Stimulated activated CD8-positive, alpha-beta memory T cell treated with anti-CD3 and anti-CD28 coated beads, Interleukin-7, amount 100 ng/mL, for 1 hour (primary cell): ENCODE data around the gene ZNF615.
"Not testable (repeated sequence)": the region's sequence is repeated elsewhere in the genome, so short reads cannot be mapped to it uniquely, and the experiment has no call there.

ENCODE experiments used
- DNase-seq, 2 donors: peaks; one replicate each; pipeline ENCODE4 v3.0.0-alpha.2; 2020; ENCODE audit warnings: low read depth in 2 of 2

The ZNF615 gene

DNA sequence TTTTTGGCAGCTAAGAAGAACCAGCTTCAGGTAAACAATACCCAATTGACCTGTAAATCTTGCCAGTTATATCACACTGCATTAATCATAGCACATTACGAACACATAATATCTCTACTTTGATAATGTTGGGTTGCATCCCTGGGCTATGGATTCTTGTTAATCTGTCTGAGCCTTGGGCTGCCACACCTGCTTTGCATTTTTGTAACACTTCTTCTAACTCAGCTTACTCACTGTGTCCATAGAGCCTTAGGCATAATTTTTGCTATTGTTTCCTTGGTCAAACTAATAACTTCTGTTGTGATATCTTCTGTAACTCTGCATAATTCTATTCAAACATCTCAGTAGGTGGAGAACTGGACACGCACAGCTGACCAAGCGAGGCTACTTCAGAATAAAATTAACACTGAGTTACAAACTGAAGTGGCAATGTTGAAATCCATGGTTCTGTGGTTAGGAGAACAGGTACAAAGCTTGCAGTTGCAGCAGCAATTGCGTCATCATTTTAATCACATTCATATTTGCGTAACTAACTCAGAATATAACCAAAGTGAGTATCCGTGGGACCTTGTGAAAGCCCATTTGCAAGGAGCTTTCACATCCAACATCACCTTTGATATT, 27.8 kb downstream of the ZNF615 start:
- DNase-seq = no peak

DNA sequence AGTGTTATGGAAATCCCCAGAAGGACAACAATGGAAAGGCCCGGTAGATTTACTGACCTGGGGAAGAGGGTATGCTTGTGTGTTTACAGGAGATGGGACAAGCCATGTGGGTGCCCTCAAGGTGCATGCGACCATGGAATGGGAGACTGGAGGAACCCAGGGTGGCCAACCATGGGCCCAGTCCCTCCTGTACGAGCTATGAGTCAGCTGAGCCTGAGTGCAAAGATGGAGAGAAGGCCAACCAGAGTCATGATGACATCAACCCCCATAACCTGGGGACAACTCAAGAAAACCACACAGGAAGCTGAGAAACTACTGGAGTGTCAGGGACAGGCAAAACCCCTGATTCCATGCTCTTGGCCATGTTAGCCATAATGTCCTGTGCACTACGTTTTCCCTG, 29.1 kb downstream of the ZNF615 start:
- DNase-seq = no peak

DNA sequence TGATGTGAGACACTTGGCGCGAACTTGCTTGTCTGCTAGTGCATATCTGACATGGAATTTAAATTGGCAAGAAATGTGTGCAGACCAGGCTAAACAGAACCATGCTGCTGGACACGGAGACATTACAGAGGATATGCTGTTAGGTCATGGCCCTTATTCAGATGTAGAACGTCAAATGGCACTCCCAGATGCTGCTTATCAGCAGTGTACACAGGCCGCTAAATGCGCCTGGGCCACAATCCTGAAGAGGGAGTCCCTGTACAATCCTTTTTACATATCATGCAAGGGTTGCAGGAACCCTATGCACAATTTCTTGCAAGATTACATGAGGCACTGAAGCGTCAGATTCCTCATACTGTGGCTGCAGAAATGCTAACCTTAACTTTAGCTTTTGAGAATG, 30.7 kb downstream of the ZNF615 start:
- DNase-seq = no peak

DNA sequence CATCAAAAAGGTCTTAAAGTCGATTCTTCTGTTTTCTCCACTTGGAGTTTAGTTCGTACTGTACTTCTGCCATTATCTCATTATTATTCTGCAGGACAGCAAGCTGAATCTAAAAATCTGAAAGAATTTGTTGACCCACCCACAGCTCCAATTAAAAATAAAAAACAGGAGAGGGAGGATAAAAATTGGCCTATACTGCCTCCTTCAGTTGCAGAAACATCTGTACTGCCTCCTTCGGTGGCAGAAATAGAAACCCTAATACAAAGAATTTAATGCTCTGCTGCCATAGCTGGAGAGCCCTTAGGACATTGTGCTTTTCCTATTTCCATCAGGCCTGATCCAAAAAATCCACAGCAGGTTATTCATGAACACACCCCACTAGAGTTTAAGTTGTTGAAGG, 31.2 kb downstream of the ZNF615 start:
- no peak for DNase-seq

DNA sequence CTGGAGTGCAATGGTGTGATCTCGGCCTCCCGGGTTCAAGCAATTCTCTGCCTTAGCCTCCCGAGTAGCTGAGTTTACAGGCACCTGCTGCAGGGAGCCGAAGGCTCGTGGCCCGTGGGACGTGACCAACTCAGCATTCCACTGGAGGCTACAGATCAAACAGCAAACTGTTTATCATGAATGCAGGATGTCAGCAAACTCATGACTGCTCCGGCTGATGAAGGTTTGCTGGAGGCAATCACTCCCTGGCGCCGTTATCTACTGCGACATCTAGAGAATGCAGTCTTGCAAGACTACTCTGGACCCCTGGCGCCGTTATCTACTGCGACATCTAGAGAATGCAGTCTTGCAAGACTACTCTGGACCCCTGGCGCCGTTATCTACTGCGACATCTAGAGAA, 32.2 kb downstream of the ZNF615 start:
- not testable (repeated sequence) for DNase-seq

DNA sequence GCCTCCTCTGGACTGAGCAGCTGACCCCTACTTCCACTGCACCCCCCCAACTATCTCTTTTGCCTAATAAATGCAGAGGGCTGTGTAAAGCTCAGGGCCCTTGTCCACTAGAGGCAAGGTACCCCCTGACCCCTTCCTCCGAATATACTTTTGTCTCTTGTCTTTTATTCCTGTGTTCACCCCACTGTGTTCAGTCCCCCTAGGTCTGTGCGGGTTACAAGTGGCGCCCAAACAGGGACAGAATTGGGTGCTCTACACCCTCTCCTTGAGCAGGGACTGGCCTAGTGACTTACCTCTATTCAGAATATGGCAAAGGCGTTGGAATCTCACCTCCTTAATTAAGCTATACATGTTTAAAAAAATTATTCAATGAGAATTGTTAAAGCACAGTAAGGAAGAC, 36.4 kb downstream of the ZNF615 start:
- no peak for DNase-seq

DNA sequence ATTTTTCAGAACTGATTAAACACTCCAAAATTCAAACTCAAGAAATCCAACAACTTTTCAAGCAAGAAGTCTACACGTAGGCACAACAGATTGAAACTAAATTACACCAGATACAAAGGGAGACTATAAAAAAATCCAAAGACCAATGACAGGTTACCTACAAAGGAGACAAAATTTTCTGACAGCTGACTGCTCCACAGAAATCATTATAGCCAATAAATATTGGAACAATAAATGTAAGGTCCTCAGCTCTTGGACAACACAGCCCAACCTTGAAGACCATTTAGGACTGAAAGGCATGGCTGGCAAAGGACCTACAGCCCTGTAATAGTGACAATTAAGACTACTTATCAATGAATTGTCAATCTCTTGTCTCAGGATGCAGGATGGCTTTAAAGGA, 37.3 kb downstream of the ZNF615 start:
- DNase-seq = no peak

DNA sequence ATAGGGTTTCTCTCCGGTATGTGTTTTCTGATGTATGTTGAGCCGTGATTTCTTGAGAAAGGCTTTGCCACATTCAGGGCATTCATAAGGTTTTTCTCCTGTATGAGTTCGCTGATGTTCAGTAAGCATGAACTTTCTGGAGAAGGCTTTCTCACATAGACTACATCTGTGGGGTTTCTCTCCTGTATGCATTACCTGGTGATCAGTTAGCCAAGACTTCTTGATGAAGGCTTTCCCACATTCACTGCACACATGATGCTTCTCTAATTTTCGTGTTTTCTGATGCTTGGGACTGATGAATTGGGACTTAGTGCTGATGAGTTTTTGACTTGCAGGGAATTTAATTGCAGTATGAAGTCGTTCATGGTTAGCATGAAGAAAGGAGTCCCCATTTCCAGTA, 42.4 kb downstream of the ZNF615 start:
- DNase-seq = no peak

DNA sequence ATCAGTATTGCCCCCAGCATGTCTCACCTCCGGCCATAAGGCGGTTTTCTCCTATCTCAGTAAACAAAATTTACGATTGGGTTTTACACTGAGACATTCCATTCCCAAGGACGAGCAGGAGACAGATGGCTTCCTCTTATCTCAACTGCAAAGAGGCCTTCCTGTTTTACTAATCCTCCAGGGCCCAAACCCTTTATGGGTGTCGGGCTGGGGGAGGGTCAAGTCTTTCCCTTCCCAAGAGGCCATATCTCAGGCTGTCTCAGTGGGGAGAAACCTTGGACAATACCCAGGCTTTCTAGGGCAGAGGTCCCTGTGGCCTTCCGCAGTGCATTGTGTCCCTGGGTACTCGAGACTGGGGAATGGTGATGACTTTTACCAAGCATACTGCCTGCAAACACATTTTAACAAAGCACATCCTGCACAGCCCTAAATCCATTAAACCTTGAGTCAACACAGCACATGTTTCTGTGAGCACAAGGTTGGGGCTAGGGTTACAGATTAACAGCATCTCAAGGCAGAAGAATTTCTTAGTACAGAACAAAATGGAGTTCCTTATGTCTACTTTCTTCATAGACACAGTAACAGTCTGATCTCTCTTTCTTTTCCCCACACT, 47.3 kb downstream of the ZNF615 start:
- DNase-seq = not testable (repeated sequence)

DNA sequence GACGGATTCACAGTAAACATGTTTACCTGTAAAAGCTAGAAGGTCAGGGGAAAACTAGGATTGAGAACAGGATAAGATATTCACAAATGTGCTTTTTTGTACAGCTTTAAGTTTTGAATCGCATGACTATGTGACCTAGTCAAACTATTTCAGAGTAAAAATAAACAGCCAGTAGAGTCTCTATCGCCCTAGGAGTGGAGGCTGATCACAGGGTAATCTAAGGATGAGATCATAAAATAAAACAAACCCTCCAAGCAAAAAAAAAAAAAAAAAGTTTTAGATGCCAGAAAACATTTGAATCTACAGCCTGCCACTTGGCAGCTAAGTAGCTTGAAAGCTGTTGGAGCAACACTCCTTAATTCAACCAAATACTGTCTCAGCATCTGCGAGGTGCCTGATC, 48.2 kb downstream of the ZNF615 start:
- DNase-seq = no peak

DNA sequence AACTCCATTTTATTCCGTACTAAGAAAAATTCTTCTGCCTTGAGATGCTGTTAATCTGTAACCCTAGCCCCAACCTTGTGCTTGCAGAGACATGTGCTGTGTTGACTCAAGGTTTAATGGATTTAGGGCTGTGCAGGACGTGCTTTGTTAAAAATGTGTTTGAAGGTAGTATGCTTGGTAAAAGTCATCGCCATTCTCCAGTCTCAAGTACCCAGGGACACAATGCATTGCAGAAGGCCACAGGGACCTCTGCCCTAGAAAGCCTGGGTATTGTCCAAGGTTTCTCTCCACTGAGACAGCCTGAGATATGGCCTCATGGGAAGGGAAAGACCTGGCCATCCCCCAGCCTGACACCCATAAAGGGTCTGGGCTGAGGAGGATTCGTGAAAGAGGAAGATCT, 50.2 kb downstream of the ZNF615 start:
- DNase-seq = not testable (repeated sequence)

DNA sequence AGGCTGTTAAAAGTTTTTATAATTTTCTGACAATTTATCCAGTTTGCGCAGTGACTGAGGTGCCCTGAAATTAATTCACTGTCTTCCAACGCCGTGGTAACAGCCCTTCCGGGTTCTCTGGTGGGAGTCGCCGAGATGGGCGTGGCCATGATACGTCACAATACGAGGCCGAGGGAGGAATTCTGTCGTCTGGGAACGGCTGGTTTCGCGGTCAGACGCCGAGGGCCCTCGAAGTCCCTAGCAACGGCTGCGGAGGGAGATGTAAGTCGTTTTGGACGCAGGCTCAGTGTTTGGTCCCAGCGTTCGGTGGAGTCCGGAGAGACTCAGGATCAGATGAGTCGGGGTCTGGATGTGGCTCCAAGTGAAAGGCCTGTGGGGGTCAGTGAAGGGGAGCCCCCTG, 59.0 kb downstream of the ZNF615 start:
- no peak for DNase-seq

DNA sequence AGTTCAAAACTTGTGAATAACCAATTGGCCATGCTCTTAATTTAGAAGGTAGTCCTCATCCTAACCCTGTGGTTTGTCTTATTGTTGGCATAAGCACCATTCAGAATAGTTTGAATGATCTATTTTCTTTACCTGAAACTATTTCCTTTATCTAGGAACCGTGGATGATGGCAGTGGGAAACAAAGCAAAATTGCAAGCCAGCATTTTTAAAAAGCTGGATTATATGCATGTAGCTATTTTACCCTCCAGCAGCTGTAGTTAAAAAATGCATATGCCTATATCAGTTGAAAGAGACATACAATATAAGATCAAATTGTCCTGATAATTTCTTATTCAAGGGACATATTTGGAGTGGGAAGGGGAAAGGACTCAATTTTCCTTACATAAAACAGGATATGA, 61.4 kb downstream of the ZNF615 start:
- DNase-seq = no peak

DNA sequence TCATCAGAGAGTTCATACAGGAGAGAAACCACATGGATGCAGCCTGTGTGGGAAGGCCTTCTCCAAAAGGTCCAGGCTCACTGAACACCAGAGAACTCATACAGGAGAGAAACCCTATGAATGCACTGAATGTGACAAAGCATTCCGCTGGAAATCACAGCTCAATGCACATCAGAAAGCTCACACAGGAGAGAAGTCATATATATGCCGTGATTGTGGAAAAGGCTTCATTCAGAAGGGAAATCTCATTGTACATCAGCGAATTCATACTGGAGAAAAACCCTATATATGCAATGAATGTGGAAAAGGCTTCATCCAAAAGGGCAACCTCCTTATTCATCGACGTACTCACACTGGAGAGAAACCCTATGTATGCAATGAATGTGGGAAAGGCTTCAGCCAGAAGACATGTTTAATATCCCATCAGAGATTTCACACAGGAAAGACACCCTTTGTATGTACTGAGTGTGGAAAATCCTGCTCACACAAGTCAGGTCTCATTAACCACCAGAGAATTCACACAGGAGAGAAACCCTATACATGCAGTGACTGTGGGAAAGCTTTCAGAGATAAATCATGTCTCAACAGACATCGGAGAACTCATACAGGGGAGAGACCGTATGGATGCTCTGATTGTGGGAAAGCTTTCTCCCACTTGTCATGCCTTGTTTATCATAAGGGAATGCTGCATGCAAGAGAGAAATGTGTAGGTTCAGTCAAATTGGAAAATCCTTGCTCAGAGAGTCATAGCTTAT, 63.0 kb downstream of the ZNF615 start:
- DNase-seq = no peak
